Transverse colon (tissue), 4 donors: ENCODE results near the gene HNRNPA3. TPM values are rescaled to one million over a fixed set of nuclear protein-coding genes. Genes with fewer than 3 reads are reported as not detected.

ENCODE experiments used
- DNase-seq: peaks from one replicate; pipeline ENCODE4 v3.0.0-alpha.2; 2019
- H3K27ac ChIP-seq, 4 donors: fragments of 200-600 bp; sonication (generic); 2 replicates each; pipeline ENCODE4 v1.5.1; 2016 to 2018; ENCODE audit warnings: inconsistent platforms in 4 of 4
- H3K27me3 ChIP-seq: fragments of 200-600 bp; sonication (generic); 2 replicates; pipeline ENCODE4 v1.5.1; 2017; ENCODE audit warnings: inconsistent platforms
- H3K36me3 ChIP-seq, 4 donors: fragments of 200-600 bp; sonication (generic); 2 replicates each; pipeline ENCODE4 v1.5.1; 2017 to 2019; ENCODE audit warnings: inconsistent platforms in 4 of 4
- H3K4me1 ChIP-seq, 4 donors: fragments of 200-600 bp; sonication (generic); 2 replicates each; pipeline ENCODE4 v1.5.1; 2017 to 2020; ENCODE audit warnings: inconsistent platforms in 4 of 4
- H3K4me3 ChIP-seq, 4 donors: fragments of 200-600 bp; sonication (generic); 1 replicate in 1 of 4; 2 replicates in 3 of 4; pipeline versions ENCODE4 v1.5.1 to v1.6.1; 2017 to 2019; ENCODE audit warnings: inconsistent platforms in 4 of 4
- H3K9me3 ChIP-seq, 2 donors: fragments of 200-600 bp; sonication (generic); 2 replicates each; pipeline ENCODE4 v1.5.1; 2017 to 2019; ENCODE audit warnings: inconsistent platforms in 2 of 2
- EP300 ChIP-seq: sonication (generic); formaldehyde crosslinking; IDR thresholded peaks from one replicate; pipeline ENCODE4 v1.6.1; 2017; ENCODE audit warnings: antibody characterized with exemption, low read depth
- POLR2A ChIP-seq: fragments of 450-650 bp; IDR thresholded peaks from one replicate; pipeline ENCODE4 v1.6.1; 2016; ENCODE audit warnings: antibody characterized with exemption, mild to moderate bottlenecking, moderate library complexity
- POLR2AphosphoS5 ChIP-seq, 3 donors: sonication (generic); formaldehyde crosslinking; IDR thresholded peaks; one replicate each; pipeline ENCODE4 v1.6.1; 2016; ENCODE audit warnings: antibody characterized with exemption in 3 of 3
- WGBS, 2 donors: methylation state at CpG; one replicate each; pipeline ENCODE4 v1.1.5; 2018; ENCODE audit warnings: low coverage in 1 of 2; 5-methylcytosine and 5-hydroxymethylcytosine counted together
- in situ Hi-C, 4 donors: fragments of 200-750 bp; cut with MboI; loops; one replicate each; pipeline versions ENCODE4 v1.15.0 to v1.15.1; 2017; ENCODE audit warnings: low sequenced_read_pairs in 3 of 4, low pct_ligation_motif_present in 1 of 4, low pct_unique_long_range_greater_than_20kb in 1 of 4
- intact Hi-C: fragments of 100-400 bp; cut with DNase I; formaldehyde crosslinking; loops from one replicate; pipeline ENCODE4 v1.15.1; 2023; ENCODE audit warnings: low total_unique reads
- total RNA-seq, 4 donors: library from RNA; depleted of rRNA; stranded (reverse); fragments of >200 nt; gene quantifications; one replicate each; pipeline ENCODE4 v1.1.0, GENCODE V29; 2016
- TF ChIP-seq, protein P1 (sequence below), 5 experiments: fragments of 200-600 bp in 3 of 5; fragments of 450-650 bp in 2 of 5; sonication (generic) in 3 of 5; IDR thresholded peaks; 1 replicate in 2 of 5; 2 replicates in 3 of 5; pipeline ENCODE4 v1.5.1; 2016 to 2017; ENCODE audit warnings: antibody characterized with exemption in 5 of 5, inconsistent platforms in 3 of 5, mild to moderate bottlenecking in 2 of 5, moderate library complexity in 1 of 5

The HNRNPA3 gene
- total RNA-seq, 4 donors from 2014 or later = 40.6 to 83.2 (median 57.4) TPM

DNA sequence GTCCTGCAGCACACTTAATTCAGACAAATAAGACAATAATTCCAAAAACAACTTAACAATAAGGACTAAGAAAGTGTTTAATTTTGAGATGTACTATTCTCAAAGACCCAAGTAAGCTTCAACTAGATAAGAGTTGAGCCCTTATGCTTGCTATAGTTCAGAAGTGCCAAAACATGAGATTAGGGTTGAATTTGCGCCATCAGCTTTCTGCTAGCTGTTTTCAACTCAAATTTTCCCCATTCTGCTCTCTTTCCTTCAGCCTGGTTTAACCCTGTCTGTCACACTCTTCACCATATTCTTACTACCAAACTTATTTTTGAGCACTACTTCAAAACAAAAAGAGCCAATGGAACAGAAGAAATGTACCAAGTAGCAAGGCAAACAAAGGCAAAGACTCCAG, 47.8 kb downstream of the HNRNPA3 start:
- Histone ChIP-seq H3K36me3 (no peaks in the 10 kb centered on the region), H3K27me3 (no peaks in the 10 kb centered on the region), H3K9me3 (no peaks in the 10 kb centered on the region), H3K27ac (peak overlapping the region; percentile 98 to 100 (median 98)), H3K4me1 (peaks cover 13 to 69% (median 55%) of the 10 kb centered on the region in 4 donors), H3K4me3 (peak overlapping the region in 1 of 4 donors; percentile 85)
- WGBS, 2 donors = 71 to 78% methylated on average over 1 of the region's 1 CpG
- in situ Hi-C loops = loop anchor here in 1 of 4 donors (10.0 kb wide), 1 partner anchor 96 kb away; no protein-coding TSS in a partner anchor
- intact Hi-C loops = loop anchor here (10.0 kb wide), 1 partner anchor 74 kb away; no protein-coding TSS in a partner anchor
- TF ChIP-seq, protein P1, sequence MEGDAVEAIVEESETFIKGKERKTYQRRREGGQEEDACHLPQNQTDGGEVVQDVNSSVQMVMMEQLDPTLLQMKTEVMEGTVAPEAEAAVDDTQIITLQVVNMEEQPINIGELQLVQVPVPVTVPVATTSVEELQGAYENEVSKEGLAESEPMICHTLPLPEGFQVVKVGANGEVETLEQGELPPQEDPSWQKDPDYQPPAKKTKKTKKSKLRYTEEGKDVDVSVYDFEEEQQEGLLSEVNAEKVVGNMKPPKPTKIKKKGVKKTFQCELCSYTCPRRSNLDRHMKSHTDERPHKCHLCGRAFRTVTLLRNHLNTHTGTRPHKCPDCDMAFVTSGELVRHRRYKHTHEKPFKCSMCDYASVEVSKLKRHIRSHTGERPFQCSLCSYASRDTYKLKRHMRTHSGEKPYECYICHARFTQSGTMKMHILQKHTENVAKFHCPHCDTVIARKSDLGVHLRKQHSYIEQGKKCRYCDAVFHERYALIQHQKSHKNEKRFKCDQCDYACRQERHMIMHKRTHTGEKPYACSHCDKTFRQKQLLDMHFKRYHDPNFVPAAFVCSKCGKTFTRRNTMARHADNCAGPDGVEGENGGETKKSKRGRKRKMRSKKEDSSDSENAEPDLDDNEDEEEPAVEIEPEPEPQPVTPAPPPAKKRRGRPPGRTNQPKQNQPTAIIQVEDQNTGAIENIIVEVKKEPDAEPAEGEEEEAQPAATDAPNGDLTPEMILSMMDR (IDR thresholded peaks at IDR 0.05) = no peak
- TF ChIP-seq POLR2AphosphoS5 (IDR thresholded peaks at IDR 0.05) = no peak
- no peak for TF ChIP-seq EP300
- TF ChIP-seq POLR2A = no peak
- DNase-seq = no peak

DNA sequence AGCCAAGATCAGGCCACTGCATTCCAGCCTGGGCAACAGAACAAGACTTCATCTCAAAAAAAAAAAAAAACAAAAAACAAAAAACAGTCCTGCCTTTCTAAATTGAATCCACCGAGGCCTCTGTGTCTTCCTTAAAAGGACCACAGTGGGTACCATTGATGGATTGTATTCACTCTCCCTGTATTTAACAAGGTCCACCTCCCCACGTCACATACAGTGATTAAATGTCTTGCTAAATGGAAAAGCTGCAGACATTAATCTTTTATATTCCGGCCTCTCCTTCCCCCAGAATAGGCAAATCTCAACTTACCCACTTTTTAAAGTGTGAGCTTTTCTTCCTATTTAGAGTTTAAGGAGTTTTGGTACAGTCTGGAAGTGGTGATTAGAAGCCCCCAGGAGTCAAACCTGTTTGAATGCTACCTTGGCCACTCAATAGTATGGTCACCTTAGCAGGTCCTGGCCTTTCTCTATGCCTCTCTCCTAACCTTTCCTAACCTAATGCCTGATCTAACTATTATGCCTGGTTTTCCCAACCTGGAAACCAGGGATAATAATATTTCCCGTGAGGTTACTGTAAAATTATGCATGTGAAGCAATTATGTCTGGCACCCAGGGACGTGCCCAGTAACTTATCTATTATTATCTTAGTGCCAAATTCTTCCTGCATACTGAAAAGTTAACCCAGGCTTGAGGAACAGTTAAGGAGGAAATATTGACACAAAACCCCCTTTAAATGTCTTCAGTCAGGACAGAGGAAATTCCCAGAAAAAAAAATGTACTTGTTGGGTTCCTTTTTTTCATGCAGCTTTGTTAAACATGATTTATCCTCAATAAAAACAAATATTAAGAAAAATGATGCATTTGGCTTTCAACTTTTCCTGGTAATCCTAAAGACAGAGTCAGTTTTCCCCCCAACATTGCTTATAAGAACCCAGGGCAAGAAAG, 48.8 kb downstream of the HNRNPA3 start:
- H3K4me1 ChIP-seq = peaks cover 15 to 69% (median 55%) of the 10 kb centered on the region in 4 donors
- H3K36me3 ChIP-seq = no peaks in the 10 kb centered on the region
- TF ChIP-seq POLR2A (no peak), EP300 (no peak)
- no peaks in the 10 kb centered on the region for H3K9me3 ChIP-seq
- in situ Hi-C loops (loop anchor here in 1 of 4 donors (10.0 kb wide), 1 partner anchor 97 kb away; no protein-coding TSS in a partner anchor), intact Hi-C loops (loop anchor here (10.0 kb wide), 1 partner anchor 73 kb away; no protein-coding TSS in a partner anchor)
- 18 to 27% methylated on average over 3 to 5 of the region's 5 CpGs for WGBS, 2 donors
- no peak for DNase-seq
- no peaks in the 10 kb centered on the region for H3K27me3 ChIP-seq
- peak overlapping the region in 3 of 4 donors; percentile 73 to 88 (median 85) for H3K4me3 ChIP-seq
- H3K27ac ChIP-seq = peak overlapping the region; percentile 98 to 100 (median 98)

DNA sequence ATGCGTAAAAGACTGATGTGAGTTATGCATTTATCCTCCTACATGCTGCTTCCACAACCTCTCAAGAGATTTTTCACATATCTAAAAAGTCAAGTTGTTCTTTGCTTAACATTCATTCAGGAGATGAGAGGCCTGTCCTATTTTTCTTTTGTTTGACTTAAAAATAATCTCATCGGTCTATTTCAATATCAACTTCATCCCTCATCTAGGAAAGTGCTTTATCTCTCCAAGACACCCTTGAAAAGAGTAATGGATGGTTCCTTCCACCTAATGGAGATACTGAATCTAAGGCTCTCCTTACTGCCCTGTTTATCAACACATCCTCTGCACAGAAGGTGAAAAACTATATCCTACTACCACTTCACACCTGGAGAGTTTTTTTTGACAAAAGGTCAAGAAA, 49.5 kb downstream of the HNRNPA3 start:
- peak overlapping the region; percentile 98 to 100 (median 98) for H3K27ac ChIP-seq
- in situ Hi-C loops (loop anchor here in 1 of 4 donors (10.0 kb wide), 1 partner anchor 97 kb away; no protein-coding TSS in a partner anchor), intact Hi-C loops (loop anchor here (10.0 kb wide), 1 partner anchor 73 kb away; no protein-coding TSS in a partner anchor)
- H3K9me3 ChIP-seq = no peaks in the 10 kb centered on the region
- no peaks in the 10 kb centered on the region for H3K36me3 ChIP-seq
- TF ChIP-seq POLR2A (no peak), POLR2AphosphoS5 (IDR thresholded peaks at IDR 0.05) (no peak), EP300 (no peak)
- TF ChIP-seq, protein P1 (IDR thresholded peaks at IDR 0.05) = no peak
- H3K4me3 ChIP-seq = peak overlapping the region in 3 of 4 donors; percentile 73 to 88 (median 85)
- peaks cover 15 to 69% (median 55%) of the 10 kb centered on the region in 4 donors for H3K4me1 ChIP-seq
- no peaks in the 10 kb centered on the region for H3K27me3 ChIP-seq
- 6 to 13% methylated on average over 2 of the region's 2 CpGs for WGBS, 2 donors
- no peak for DNase-seq

DNA sequence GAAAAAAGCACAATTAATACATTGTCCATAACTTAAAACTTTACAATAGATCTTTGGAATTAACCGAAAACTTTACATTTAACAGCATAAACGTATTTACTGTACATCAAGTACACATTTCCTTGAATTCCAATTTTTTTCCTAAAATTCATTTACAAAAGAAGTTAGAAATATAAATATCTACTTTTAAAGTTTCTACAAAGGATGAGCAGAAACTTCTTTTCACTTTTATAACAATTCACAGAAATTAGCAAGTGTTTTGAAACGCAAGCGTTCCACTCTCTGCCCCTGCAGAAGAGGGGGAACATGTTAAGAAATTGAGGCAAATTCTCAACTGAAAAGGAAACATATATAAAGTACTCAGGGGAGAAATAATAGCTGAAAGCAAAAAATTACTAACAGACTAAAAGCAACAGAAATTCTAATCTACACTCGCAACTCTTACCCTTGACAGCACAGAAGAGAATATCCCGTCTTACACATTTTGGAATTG, 50.4 kb downstream of the HNRNPA3 start:
- H3K4me1 ChIP-seq = peaks cover 15 to 65% (median 50%) of the 10 kb centered on the region in 4 donors
- H3K9me3 ChIP-seq = no peaks in the 10 kb centered on the region
- no peaks in the 10 kb centered on the region for H3K36me3 ChIP-seq
- intact Hi-C loops = loop anchor here (10.0 kb wide), 1 partner anchor 72 kb away; no protein-coding TSS in a partner anchor
- 0 to 1% methylated on average over 6 of the region's 6 CpGs for WGBS, 2 donors
- no peaks in the 10 kb centered on the region for H3K27me3 ChIP-seq
- TF ChIP-seq, protein P1 (IDR thresholded peaks at IDR 0.05) = no peak
- TF ChIP-seq EP300 (no peak), POLR2A (no peak)
- DNase-seq = no peak
- in situ Hi-C loops = loop anchor here in 1 of 4 donors (10.0 kb wide), 1 partner anchor 98 kb away; no protein-coding TSS in a partner anchor
- peak overlapping the region; percentile 37 to 88 (median 79) for H3K4me3 ChIP-seq
- H3K27ac ChIP-seq = peak overlapping the region; percentile 98 to 100 (median 98)
